HepG2 (cell line): ENCODE results near the gene CAPS. TPM values are rescaled to one million over a fixed set of nuclear protein-coding genes. Genes with fewer than 3 reads are reported as not detected.

ENCODE experiments used
- ATF4 ChIP-seq, 2 experiments: fragments of 450-650 bp in 1 of 2; sonication (generic) in 1 of 2; formaldehyde crosslinking; IDR thresholded peaks; 2 replicates each; pipeline versions ENCODE4 v1.5.0 to v1.8.0; 2020 to 2022; ENCODE audit warnings: mild to moderate bottlenecking in 1 of 2, missing genetic modification reagents in 1 of 2
- E2F1 ChIP-seq: sonication (generic); formaldehyde crosslinking; IDR thresholded peaks from 2 replicates; pipeline ENCODE4 v1.5.0; 2020; ENCODE audit warnings: missing genetic modification reagents
- EED ChIP-seq: sonication (generic); formaldehyde crosslinking; IDR thresholded peaks from 2 replicates; pipeline ENCODE4 v1.5.0; 2020; ENCODE audit warnings: mild to moderate bottlenecking, missing genetic modification reagents
- FOXO4 ChIP-seq: sonication (generic); formaldehyde crosslinking; conservative IDR thresholded peaks from 2 replicates; pipeline ENCODE4 v1.8.1; 2023; ENCODE audit warnings: missing genetic modification reagents
- HMGXB3 ChIP-seq: sonication (generic); formaldehyde crosslinking; IDR thresholded peaks from 2 replicates; pipeline ENCODE4 v1.4.0; 2020; ENCODE audit warnings: missing genetic modification reagents, borderline replicate concordance
- NFYB ChIP-seq: sonication (generic); formaldehyde crosslinking; IDR thresholded peaks from 2 replicates; pipeline ENCODE4 v1.4.0; 2020; ENCODE audit warnings: missing genetic modification reagents
- U2AF2 ChIP-seq: fragments of 200-400 bp; formaldehyde crosslinking; IDR thresholded peaks from 2 replicates; pipeline ENCODE4 v1.6.1; 2017; ENCODE audit warnings: low read depth, mild to moderate bottlenecking, low read length
- ZBTB43 ChIP-seq: sonication (generic); formaldehyde crosslinking; conservative IDR thresholded peaks from 2 replicates; pipeline ENCODE4 v1.4.0; 2020; ENCODE audit warnings: missing genetic modification reagents
- ZFP91 ChIP-seq: sonication (generic); formaldehyde crosslinking; IDR thresholded peaks from 2 replicates; pipeline ENCODE4 v1.9.0; 2022; ENCODE audit warnings: missing genetic modification reagents, mild to moderate bottlenecking, borderline replicate concordance
- ZFY ChIP-seq: sonication (generic); formaldehyde crosslinking; IDR thresholded peaks from 2 replicates; pipeline ENCODE4 v1.4.0; 2020; ENCODE audit warnings: missing genetic modification reagents
- ZNF275 ChIP-seq: sonication (generic); formaldehyde crosslinking; IDR thresholded peaks from 2 replicates; pipeline ENCODE4 v1.8.0; 2022; ENCODE audit warnings: missing genetic modification reagents, mild to moderate bottlenecking, inconsistent platforms, borderline replicate concordance
- ZNF281 ChIP-seq: sonication (generic); formaldehyde crosslinking; IDR thresholded peaks from 2 replicates; pipeline ENCODE4 v1.4.0; 2020; ENCODE audit warnings: missing genetic modification reagents, borderline replicate concordance
- ZNF547 ChIP-seq: sonication (generic); formaldehyde crosslinking; IDR thresholded peaks from 2 replicates; pipeline ENCODE4 v1.5.1; 2020; ENCODE audit warnings: mild to moderate bottlenecking, missing genetic modification reagents
- polyA plus RNA-seq, 8 experiments: library from polyadenylated mRNA; depleted of rRNA in 3 of 8; stranded (reverse) in 7 of 8; unstranded in 1 of 8; fragments of >200 nt; fragmentation: Illumina TruSeq in 4 of 8; extraction: Trizol in 4 of 8; gene quantifications; 2 replicates each; pipeline versions ENCODE4 v1.2.1 to v1.2.3, GENCODE V29; 2011 to 2016; ENCODE audit warnings: low read depth in 4 of 8, missing spikeins in 1 of 8, mixed read lengths in 1 of 8; ENCODE audit not compliant: insufficient read depth in 1 of 8
- total RNA-seq, 5 experiments: library from RNA; depleted of rRNA; stranded (reverse); fragments of >200 nt; fragmentation: Illumina TruSeq; extraction: Trizol; gene quantifications; 2 replicates each; pipeline ENCODE4 v1.2.3, GENCODE V29; 2016; ENCODE audit warnings: low read depth in 1 of 5

The CAPS gene
- total and polyA plus RNA-seq, 2 of the 13 experiments (the other 11 are each of a cell fraction or from before 2014, with no cell fraction given), result 3.1 TPM

GRCh38 chr19:5914358-5914774, 312 bp downstream of the CAPS start (continued):
- TF ChIP-seq ZNF281 (CRISPR knock-in tag), result no peak
- TF ChIP-seq ZFP91 (CRISPR knock-in tag), result no peak
- TF ChIP-seq EED (CRISPR knock-in tag), result no peak
- no peak for TF ChIP-seq ZNF275 (CRISPR knock-in tag)
- no peak for TF ChIP-seq ZFY (CRISPR knock-in tag)
- no peak for TF ChIP-seq U2AF2
- TF ChIP-seq FOXO4 (CRISPR knock-in tag), result 0 out of 2 replicates have a peak, but pooled peaks have one; percentile 89
- TF ChIP-seq ZBTB43 (CRISPR knock-in tag), result no peak
- TF ChIP-seq HMGXB3 (CRISPR knock-in tag), result no peak
- TF ChIP-seq E2F1 (CRISPR knock-in tag), result no peak
- no peak for TF ChIP-seq ATF4 (CRISPR knock-in tag; IDR thresholded peaks at IDR 0.05)
- TF ChIP-seq NFYB, result no peak
- TF ChIP-seq ZNF547 (CRISPR knock-in tag), result no peak
